DND-41 (cell line): Measurements from ENCODE around the gene CLMN.
"Not testable (repeated sequence)": the region's sequence is repeated elsewhere in the genome, so short reads cannot be mapped to it uniquely, and the experiment has no call there.

ENCODE experiments used
- ATAC-seq: fragments of 200-7000 bp; cut with Tn5 transposase; 3 replicates; pipeline ENCODE4 v1.9.1; 2021; ENCODE audit warnings: low read depth; ENCODE audit not compliant: insufficient read depth
- DNase-seq: peaks from one replicate; pipeline ENCODE4 v3.0.0-alpha.2; 2020
- H2AFZ ChIP-seq: 2 replicates; pipeline ENCODE4 v1.6.0; 2012; ENCODE audit warnings: low read depth, low read length
- H3K27ac ChIP-seq: 2 replicates; pipeline ENCODE4 v1.5.1; 2012; ENCODE audit warnings: low read length, inconsistent platforms
- H3K27me3 ChIP-seq: fragments of 200-600 bp; sonication (generic); 2 replicates; pipeline ENCODE4 v1.6.0; 2012; ENCODE audit warnings: low read length, mild to moderate bottlenecking, inconsistent platforms; ENCODE audit not compliant: insufficient read depth, poor library complexity
- H3K36me3 ChIP-seq: 2 replicates; pipeline ENCODE4 v1.5.1; 2012; ENCODE audit warnings: low read length, inconsistent platforms; ENCODE audit not compliant: insufficient read depth
- H3K4me1 ChIP-seq: 2 replicates; pipeline ENCODE4 v1.5.1; 2012; ENCODE audit warnings: mild to moderate bottlenecking, low read length; ENCODE audit not compliant: insufficient read depth
- H3K4me2 ChIP-seq: 2 replicates; pipeline ENCODE4 v1.6.0; 2012; ENCODE audit warnings: mild to moderate bottlenecking, moderate library complexity, low read length, inconsistent platforms; ENCODE audit not compliant: insufficient read depth
- H3K4me3 ChIP-seq, 2 experiments: fragments of 200-600 bp in 1 of 2; shearing (Covaris generic) in 1 of 2; 2 replicates each; pipeline ENCODE4 v1.5.1; 2012 to 2016; ENCODE audit warnings: inconsistent platforms in 2 of 2, low read length in 2 of 2, mild to moderate bottlenecking in 2 of 2, low read depth in 1 of 2, moderate library complexity in 1 of 2
- H3K79me2 ChIP-seq: 2 replicates; pipeline ENCODE4 v1.6.0; 2012; ENCODE audit warnings: low read length, inconsistent platforms; ENCODE audit not compliant: insufficient read depth
- H3K9ac ChIP-seq: 2 replicates; pipeline ENCODE4 v1.6.0; 2012; ENCODE audit warnings: low read depth, mild to moderate bottlenecking, inconsistent platforms, low read length, moderate library complexity
- H3K9me3 ChIP-seq: 2 replicates; pipeline ENCODE4 v1.5.1; 2012; ENCODE audit warnings: low read length, moderate library complexity, mild to moderate bottlenecking, inconsistent platforms; ENCODE audit not compliant: insufficient read depth, severe bottlenecking
- H4K20me1 ChIP-seq: 2 replicates; pipeline ENCODE4 v1.6.0; 2012; ENCODE audit warnings: low read length; ENCODE audit not compliant: insufficient read depth
- CTCF ChIP-seq: IDR thresholded peaks from 2 replicates; pipeline ENCODE4 v1.5.1; 2012; ENCODE audit warnings: borderline replicate concordance, low read length, moderate library complexity, mild to moderate bottlenecking; ENCODE audit not compliant: poor library complexity, severe bottlenecking; ENCODE audit errors: extremely low read depth
- EZH2 ChIP-seq: IDR thresholded peaks from 3 replicates; pipeline ENCODE4 v1.6.1; 2012; ENCODE audit warnings: borderline replicate concordance, low read depth, mild to moderate bottlenecking, moderate library complexity, low read length, inconsistent platforms; ENCODE audit not compliant: severe bottlenecking

CLMN gene

GRCh38 chr14:95141684-95142083 is 178.0 kb downstream of the CLMN start:
- H3K27me3 ChIP-seq: no peaks in the 10 kb centered on the region
- H2AFZ ChIP-seq: no peak overlapping the region
- H3K36me3 ChIP-seq: peaks cover 31% of the 10 kb centered on the region
- DNase-seq (no peak), ATAC-seq (no peak)
- no peak overlapping the region for H3K27ac ChIP-seq
- peaks cover 48% of the 10 kb centered on the region for H4K20me1 ChIP-seq
- peaks cover 12% of the 10 kb centered on the region for H3K9me3 ChIP-seq
- no peak overlapping the region for H3K4me3 ChIP-seq
- H3K4me2 ChIP-seq: no peak overlapping the region
- TF ChIP-seq CTCF: no peak
- TF ChIP-seq EZH2: no peak
- H3K79me2 ChIP-seq: peaks cover 98% of the 10 kb centered on the region
- H3K4me1 ChIP-seq: peaks cover 2% of the 10 kb centered on the region; the same call in 1 of the 2 replicates
- no peak overlapping the region for H3K9ac ChIP-seq

- H3K4me1 ChIP-seq: peaks cover 2% of the 10 kb centered on the region; the same call in 1 of the 2 replicates
- TF ChIP-seq CTCF (no peak), EZH2 (no peak)
- H3K27me3 ChIP-seq: no peaks in the 10 kb centered on the region
- no peak for DNase-seq
- H4K20me1 ChIP-seq: peaks cover 60% of the 10 kb centered on the region
- H2AFZ ChIP-seq: no peak overlapping the region
- no peak overlapping the region for H3K27ac ChIP-seq
- no peak for ATAC-seq
- peaks cover 6% of the 10 kb centered on the region for H3K9me3 ChIP-seq
- peaks cover 98% of the 10 kb centered on the region for H3K79me2 ChIP-seq
- H3K4me3 ChIP-seq: no peak overlapping the region
- H3K4me2 ChIP-seq: no peak overlapping the region
- no peak overlapping the region for H3K9ac ChIP-seq
- peaks cover 37% of the 10 kb centered on the region for H3K36me3 ChIP-seq
These were observed 179.4 kb downstream of the CLMN start for GRCh38 chr14:95140060-95140858.

GRCh38 chr14:95138876-95139275 is 180.8 kb downstream of the CLMN start:
- ATAC-seq: no peak
- TF ChIP-seq CTCF: no peak
- TF ChIP-seq EZH2: no peak
- Histone ChIP-seq H3K9ac (no peak overlapping the region), H3K4me3 (no peak overlapping the region), H3K4me1 (no peaks in the 10 kb centered on the region), H2AFZ (no peak overlapping the region), H3K79me2 (peaks cover 98% of the 10 kb centered on the region), H3K27ac (no peak overlapping the region), H3K27me3 (no peaks in the 10 kb centered on the region), H3K36me3 (peaks cover 41% of the 10 kb centered on the region), H3K4me2 (no peak overlapping the region), H4K20me1 (peaks cover 71% of the 10 kb centered on the region), H3K9me3 (no peaks in the 10 kb centered on the region)
- DNase-seq: no peak

GRCh38 chr14:95138455-95138854 is 181.3 kb downstream of the CLMN start:
- DNase-seq, H3K4me2 ChIP-seq, H3K27ac ChIP-seq, H3K27me3 ChIP-seq, H3K4me3 ChIP-seq, H3K9ac ChIP-seq, ATAC-seq, H2AFZ ChIP-seq, H3K4me1 ChIP-seq, H3K9me3 ChIP-seq: not testable (repeated sequence)
- Histone ChIP-seq H4K20me1 (peaks cover 71% of the 10 kb centered on the region), H3K79me2 (peaks cover 97% of the 10 kb centered on the region), H3K36me3 (peaks cover 43% of the 10 kb centered on the region)
